Measurements from ENCODE around the gene HOGA1. TPM values are rescaled to one million over a fixed set of nuclear protein-coding genes. Genes with fewer than 3 reads are reported as not detected.

HOGA1 gene
- total and polyA plus RNA-seq, 2 of the 13 experiments (the other 11 are each of a cell fraction or from before 2014, with no cell fraction given), result 7.6 to 19.5 TPM

GRCh38 chr10:97582169-97582568, 2.0 kb upstream of the HOGA1 start:
- DNase-seq (ENCODE audit: low spot score), result no peak
- no peaks in the 10 kb centered on the region for H4K20me1 ChIP-seq (ENCODE audit: insufficient read depth, low read length)

GRCh38 chr10:97583476-97583875, 713 bp upstream of the HOGA1 start:
- ChIA-PET CTCF (ENCODE audit: low intra/inter-chr PET ratio, low total read pairs) (no interaction called here), POLR2A (interaction anchor here (0.9 to 2.9 kb wide), 10 partner anchors 8 to 255 kb away, joined by 3 to 23 read pairs (median 4); partner anchors contain the start of genes ANKRD2, AVPI1 and PI4K2A)
- 95% methylated on average over 5 of the region's 13 CpGs for WGBS (ENCODE audit: low lambda C conversion rate)
- Histone ChIP-seq H4K20me1 (ENCODE audit: insufficient read depth, low read length) (no peaks in the 10 kb centered on the region), H3K27ac (ENCODE audit: extremely low read length, insufficient read depth, low read length) (peak overlapping the region; percentile 69), H3K79me2 (ENCODE audit: insufficient read depth, low read length) (peaks cover 3% of the 10 kb centered on the region), H2AFZ (ENCODE audit: low read length) (no peak overlapping the region), H3K9ac (ENCODE audit: insufficient read depth, low read depth, low read length) (no peak overlapping the region), H3K36me3 (replicated peaks in 1 of 2; ENCODE audit: control insufficient read depth in 1 of 2, insufficient read depth in 2 of 2, low read length in 2 of 2) (no peaks in the 10 kb centered on the region), H3K4me1 (ENCODE audit: insufficient read depth, low read length) (peaks cover 52% of the 10 kb centered on the region), H3K4me3 (replicated peaks in 1 of 3; ENCODE audit: insufficient read depth in 1 of 3, low read depth in 2 of 3, low read length in 3 of 3) (no peak overlapping the region), H3K27me3 (ENCODE audit: control insufficient read depth in 1 of 2, insufficient read depth in 2 of 2, low read length in 2 of 2) (peaks cover 0 to 12% of the 10 kb centered on the region in 2 experiments; a peak in 1 of 5 replicates), H3K9me3 (ENCODE audit: low read length) (no peaks in the 10 kb centered on the region), H3K4me2 (ENCODE audit: low read depth, low read length) (peak overlapping the region; percentile 91)
- no peak for ATAC-seq
- TF ChIP-seq PRMT3 (CRISPR knock-in tag; IDR thresholded peaks at IDR 0.05; ENCODE audit: borderline replicate concordance, low read depth) (no peak), TCF12 (IDR thresholded peaks at IDR 0.05) (no peak), TCF12 (CRISPR knock-in tag; IDR thresholded peaks at IDR 0.05) (no peak), BRD4 (CRISPR knock-in tag; IDR thresholded peaks at IDR 0.05) (peak; percentile 33; the same call in 1 of the 2 replicates), MEIS2 (CRISPR knock-in tag; IDR thresholded peaks at IDR 0.05) (0 out of 2 replicates have a peak, but pooled peaks have one; percentile 10), ZNF710 (CRISPR knock-in tag; IDR thresholded peaks at IDR 0.05; ENCODE audit: borderline replicate concordance) (no peak), MEIS1 (CRISPR knock-in tag; IDR thresholded peaks at IDR 0.05; ENCODE audit: borderline replicate concordance) (0 out of 2 replicates have a peak, but pooled peaks have one; percentile 6), ZNF784 (CRISPR knock-in tag; IDR thresholded peaks at IDR 0.05; ENCODE audit: borderline replicate concordance) (0 out of 2 replicates have a peak, but pooled peaks have one; percentile 8)
- intact Hi-C loops (cut with micrococcal nuclease; ENCODE audit: unreplicated experiment), result no loop called here
- BruUV-seq (replicated peaks), result no TSS peak
- FAIRE-seq, result no peak
- DNase-seq (ENCODE audit: low spot score), result no peak
- in situ Hi-C loops (cut with HindIII; ENCODE audit: extremely low pct_ligation_motif_present, low pct_unique_long_range_greater_than_20kb), result no loop called here

More at GRCh38 chr10:97582169-97582568, 2.0 kb upstream of the HOGA1 start:
- ATAC-seq, result no peak
- H3K4me3 ChIP-seq (replicated peaks in 1 of 3; ENCODE audit: insufficient read depth in 1 of 3, low read depth in 2 of 3, low read length in 3 of 3), result no peak overlapping the region
- ChIA-PET CTCF (ENCODE audit: low intra/inter-chr PET ratio, low total read pairs) (no interaction called here), POLR2A (no interaction called here)
- H3K4me2 ChIP-seq (ENCODE audit: low read depth, low read length), result no peak overlapping the region
- no peak overlapping the region for H3K9ac ChIP-seq (ENCODE audit: insufficient read depth, low read depth, low read length)
- H3K4me1 ChIP-seq (ENCODE audit: insufficient read depth, low read length), result peaks cover 39% of the 10 kb centered on the region
- no peak for FAIRE-seq
- in situ Hi-C loops (cut with HindIII; ENCODE audit: extremely low pct_ligation_motif_present, low pct_unique_long_range_greater_than_20kb) (no loop called here), intact Hi-C loops (cut with micrococcal nuclease; ENCODE audit: unreplicated experiment) (no loop called here)
- H2AFZ ChIP-seq (ENCODE audit: low read length), result no peak overlapping the region
- H3K9me3 ChIP-seq (ENCODE audit: low read length), result no peaks in the 10 kb centered on the region
- no CpG with 5 or more reads among the region's 8 CpGs for WGBS (ENCODE audit: low lambda C conversion rate)
- H3K79me2 ChIP-seq (ENCODE audit: insufficient read depth, low read length), result peaks cover 3% of the 10 kb centered on the region
- no peak overlapping the region for H3K27ac ChIP-seq (ENCODE audit: extremely low read length, insufficient read depth, low read length)
- H3K36me3 ChIP-seq (replicated peaks in 1 of 2; ENCODE audit: control insufficient read depth in 1 of 2, insufficient read depth in 2 of 2, low read length in 2 of 2), result no peaks in the 10 kb centered on the region
- H3K27me3 ChIP-seq (ENCODE audit: control insufficient read depth in 1 of 2, insufficient read depth in 2 of 2, low read length in 2 of 2), result peaks cover 0 to 12% of the 10 kb centered on the region in 2 experiments; a peak in 1 of 5 replicates
- BruUV-seq (replicated peaks), result no TSS peak
- TF ChIP-seq MNT (IDR thresholded peaks at IDR 0.05) (peak; percentile 60), CREB1 (IDR thresholded peaks at IDR 0.05) (no peak), CREB1 (CRISPR knock-in tag; IDR thresholded peaks at IDR 0.05) (no peak)

All from HepG2 (cell line).